Stimulated activated CD4-positive, alpha-beta T cell treated with anti-CD3 and anti-CD28 coated beads, Interleukin-4, amount 100 ng/mL, for 48 hours (primary cell): ENCODE measurements around the gene SRCIN1.
"Not testable (repeated sequence)": the region's sequence is repeated elsewhere in the genome, so short reads cannot be mapped to it uniquely, and the experiment has no call there.

Experiments used
- DNase-seq, 2 donors: peaks; one replicate each; pipeline ENCODE4 v3.0.0-alpha.2; 2020; ENCODE audit warnings: low read depth in 2 of 2

The SRCIN1 gene

GRCh38 chr17:38484242-38485145 lies 121.3 kb downstream of the SRCIN1 start:
- peak; percentile 55 to 62 for DNase-seq

DNA sequence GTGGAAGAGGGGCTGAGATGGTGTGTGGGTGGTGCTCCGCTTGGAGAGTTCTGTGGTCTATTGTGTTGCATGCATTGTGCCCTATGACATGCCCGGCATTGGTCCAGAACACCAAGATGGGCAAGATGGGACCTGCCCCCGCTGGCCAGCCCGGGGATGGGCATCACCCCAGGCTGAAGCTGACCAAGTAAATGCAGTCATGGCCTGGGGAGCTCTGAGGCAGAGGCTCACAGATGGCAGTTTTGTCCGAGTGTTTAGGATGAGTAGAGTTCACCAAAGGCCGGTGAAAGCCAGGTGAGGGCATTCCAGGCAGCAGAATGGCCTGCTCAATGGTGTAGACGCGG lies 123.1 kb downstream of the SRCIN1 start:
- DNase-seq = not testable (repeated sequence)

- not testable (repeated sequence) for DNase-seq
These were observed 123.6 kb downstream of the SRCIN1 start for GRCh38 chr17:38482039-38482699.
